Ovary (tissue), 3 donors: Measurements from ENCODE around the gene PALLD.

Experiments
- CTCF ChIP-seq, 3 donors: fragments of 450-650 bp in 2 of 3; fragments of 200-600 bp in 1 of 3; IDR thresholded peaks; one replicate each; pipeline versions ENCODE4 v1.5.1 to v1.8.0; 2016 to 2022; ENCODE audit warnings: antibody characterized with exemption in 3 of 3, mild to moderate bottlenecking in 1 of 3
- EP300 ChIP-seq: sonication (generic); formaldehyde crosslinking; IDR thresholded peaks from one replicate; pipeline ENCODE4 v1.6.1; 2017; ENCODE audit warnings: antibody characterized with exemption
- POLR2A ChIP-seq: fragments of 450-650 bp; IDR thresholded peaks from one replicate; pipeline ENCODE4 v1.6.1; 2017; ENCODE audit warnings: antibody characterized with exemption, mild to moderate bottlenecking, moderate library complexity
- donor health status: DM: no; HTN: no; CAD: no.

DNA sequence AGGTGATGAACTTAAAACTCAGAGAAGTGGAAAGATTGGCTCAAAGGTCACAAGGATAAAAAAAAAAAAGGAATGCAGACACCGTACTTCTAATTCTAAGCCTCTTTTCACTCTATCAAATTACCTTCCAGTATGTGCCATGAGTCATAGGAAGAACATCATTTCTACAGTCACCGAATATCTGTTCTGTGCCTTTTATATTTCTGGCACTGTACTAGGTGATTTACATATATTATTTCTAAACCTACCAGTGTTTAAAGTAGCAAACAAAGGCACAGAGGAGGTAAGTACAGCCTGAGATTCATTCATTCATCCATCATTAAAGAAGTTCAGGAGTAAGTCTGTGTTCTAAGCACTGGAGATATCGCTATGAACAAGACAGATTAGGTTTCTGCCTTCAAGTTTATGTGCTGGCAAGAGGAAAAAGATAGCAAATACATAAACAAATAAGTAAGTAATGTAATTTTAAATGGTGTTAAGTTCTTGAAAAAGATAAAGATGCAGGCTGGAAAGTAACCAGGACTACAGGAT, 65.3 kb downstream of the PALLD start:
- no peak for TF ChIP-seq EP300
- no peak for TF ChIP-seq CTCF (IDR thresholded peaks at IDR 0.05)
- no peak for TF ChIP-seq POLR2A
